Stimulated activated CD4-positive, alpha-beta T cell treated with anti-CD3 and anti-CD28 coated beads, Interleukin-12 subunit alpha, Interleukin-12 subunit beta, amount 100 ng/mL, for 4 hours (primary cell): Measurements from ENCODE around the gene CXCR5.

ENCODE experiments used
- DNase-seq: peaks from one replicate; pipeline ENCODE4 v3.0.0-alpha.2; 2020

The CXCR5 gene

GRCh38 chr11:118929501-118930093, 45.9 kb downstream of the CXCR5 start:
- peak; percentile 58 for DNase-seq

GRCh38 chr11:118930094-118930712, 46.5 kb downstream of the CXCR5 start:
- peak; percentile 83 for DNase-seq

- DNase-seq: no peak
These were observed 47.9 kb downstream of the CXCR5 start for GRCh38 chr11:118931571-118931970.

- no peak for DNase-seq
These were observed 49.8 kb downstream of the CXCR5 start for GRCh38 chr11:118933486-118933885.

- no peak for DNase-seq
These were observed 51.7 kb downstream of the CXCR5 start for GRCh38 chr11:118935376-118935775.

GRCh38 chr11:118938491-118939403, 55.1 kb downstream of the CXCR5 start:
- DNase-seq: no peak

GRCh38 chr11:118939404-118939915, 55.8 kb downstream of the CXCR5 start:
- no peak for DNase-seq

GRCh38 chr11:118939953-118940598, 56.4 kb downstream of the CXCR5 start:
- DNase-seq: peak; percentile 57

GRCh38 chr11:118947091-118947490, 63.4 kb downstream of the CXCR5 start:
- no peak for DNase-seq
